Fibroblast of mammary gland (primary cell): Measurements from ENCODE around the gene ZC3H15.

Experiments used
- DNase-seq: peaks from one replicate; pipeline ENCODE4 v3.0.0-alpha.2; 2010; ENCODE audit warnings: low read depth
- H3K4me3 ChIP-seq: 2 replicates; pipeline ENCODE4 v1.5.1; 2011; ENCODE audit warnings: low read depth, mild to moderate bottlenecking, low read length, moderate library complexity; ENCODE audit not compliant: control insufficient read depth
- TF ChIP-seq, protein P1 (sequence below): conservative IDR thresholded peaks from 2 replicates; pipeline ENCODE4 v1.5.1; 2011; ENCODE audit warnings: low read depth, low read length, inconsistent platforms; ENCODE audit not compliant: control insufficient read depth, insufficient read depth

The ZC3H15 gene

GRCh38 chr2:186477790-186478189 is 8.3 kb upstream of the ZC3H15 start:
- H3K4me3 ChIP-seq, result no peak overlapping the region
- TF ChIP-seq, protein P1, sequence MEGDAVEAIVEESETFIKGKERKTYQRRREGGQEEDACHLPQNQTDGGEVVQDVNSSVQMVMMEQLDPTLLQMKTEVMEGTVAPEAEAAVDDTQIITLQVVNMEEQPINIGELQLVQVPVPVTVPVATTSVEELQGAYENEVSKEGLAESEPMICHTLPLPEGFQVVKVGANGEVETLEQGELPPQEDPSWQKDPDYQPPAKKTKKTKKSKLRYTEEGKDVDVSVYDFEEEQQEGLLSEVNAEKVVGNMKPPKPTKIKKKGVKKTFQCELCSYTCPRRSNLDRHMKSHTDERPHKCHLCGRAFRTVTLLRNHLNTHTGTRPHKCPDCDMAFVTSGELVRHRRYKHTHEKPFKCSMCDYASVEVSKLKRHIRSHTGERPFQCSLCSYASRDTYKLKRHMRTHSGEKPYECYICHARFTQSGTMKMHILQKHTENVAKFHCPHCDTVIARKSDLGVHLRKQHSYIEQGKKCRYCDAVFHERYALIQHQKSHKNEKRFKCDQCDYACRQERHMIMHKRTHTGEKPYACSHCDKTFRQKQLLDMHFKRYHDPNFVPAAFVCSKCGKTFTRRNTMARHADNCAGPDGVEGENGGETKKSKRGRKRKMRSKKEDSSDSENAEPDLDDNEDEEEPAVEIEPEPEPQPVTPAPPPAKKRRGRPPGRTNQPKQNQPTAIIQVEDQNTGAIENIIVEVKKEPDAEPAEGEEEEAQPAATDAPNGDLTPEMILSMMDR, result no peak
- no peak for DNase-seq

- TF ChIP-seq, protein P1, result no peak
- no peak overlapping the region for H3K4me3 ChIP-seq
- DNase-seq, result no peak
These were observed 5.1 kb upstream of the ZC3H15 start for GRCh38 chr2:186480991-186481390.

DNA sequence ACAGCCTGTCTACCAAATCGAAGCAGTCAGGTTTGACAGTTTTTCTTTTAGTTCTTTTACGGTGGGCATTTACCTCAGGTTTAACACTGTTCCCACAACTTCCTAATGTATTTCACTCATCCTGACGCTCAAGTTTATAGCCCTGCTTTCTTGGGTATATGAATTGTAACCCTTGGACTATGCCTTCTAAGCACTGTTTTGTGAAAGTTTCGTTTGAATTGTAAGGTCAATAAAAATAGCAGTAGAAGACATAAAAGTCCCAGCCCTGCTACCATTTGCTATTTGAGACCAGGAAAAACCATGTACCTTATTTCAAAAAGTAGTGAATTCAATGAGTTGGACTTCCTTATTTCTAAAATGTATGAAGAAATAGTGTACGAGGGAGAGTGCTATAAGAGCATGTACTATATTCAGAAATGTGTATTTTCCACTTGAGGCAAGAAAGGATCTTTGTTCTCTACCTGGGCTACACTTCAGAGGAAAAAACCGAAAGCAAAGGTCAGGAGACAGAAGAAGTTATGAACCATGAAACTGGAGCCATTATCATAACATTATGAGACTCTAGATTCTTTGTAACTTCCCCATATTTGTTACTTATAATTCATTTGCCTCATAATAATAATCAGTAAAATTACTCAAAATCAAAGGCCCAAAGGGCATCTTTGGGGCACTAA is 1.9 kb upstream of the ZC3H15 start:
- H3K4me3 ChIP-seq, result no peak overlapping the region
- DNase-seq, result no peak
- TF ChIP-seq, protein P1, result no peak

DNA sequence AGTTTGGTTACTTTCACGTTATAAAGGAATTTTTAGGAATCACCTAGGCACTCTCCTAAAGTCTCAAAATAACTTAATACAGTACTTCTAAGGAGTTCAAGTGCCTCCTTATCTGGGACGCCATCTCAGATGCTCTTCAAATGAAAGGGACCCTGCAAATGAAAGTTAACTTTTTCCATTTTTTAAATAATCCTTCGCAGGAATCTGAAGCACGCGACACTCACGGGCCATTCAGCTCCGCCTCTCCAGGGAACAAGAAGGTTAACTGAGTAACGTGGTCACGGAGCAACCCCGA is 537 bp upstream of the ZC3H15 start:
- no peak for DNase-seq
- peak overlapping the region; percentile 89 for H3K4me3 ChIP-seq
- TF ChIP-seq, protein P1, result no peak

DNA sequence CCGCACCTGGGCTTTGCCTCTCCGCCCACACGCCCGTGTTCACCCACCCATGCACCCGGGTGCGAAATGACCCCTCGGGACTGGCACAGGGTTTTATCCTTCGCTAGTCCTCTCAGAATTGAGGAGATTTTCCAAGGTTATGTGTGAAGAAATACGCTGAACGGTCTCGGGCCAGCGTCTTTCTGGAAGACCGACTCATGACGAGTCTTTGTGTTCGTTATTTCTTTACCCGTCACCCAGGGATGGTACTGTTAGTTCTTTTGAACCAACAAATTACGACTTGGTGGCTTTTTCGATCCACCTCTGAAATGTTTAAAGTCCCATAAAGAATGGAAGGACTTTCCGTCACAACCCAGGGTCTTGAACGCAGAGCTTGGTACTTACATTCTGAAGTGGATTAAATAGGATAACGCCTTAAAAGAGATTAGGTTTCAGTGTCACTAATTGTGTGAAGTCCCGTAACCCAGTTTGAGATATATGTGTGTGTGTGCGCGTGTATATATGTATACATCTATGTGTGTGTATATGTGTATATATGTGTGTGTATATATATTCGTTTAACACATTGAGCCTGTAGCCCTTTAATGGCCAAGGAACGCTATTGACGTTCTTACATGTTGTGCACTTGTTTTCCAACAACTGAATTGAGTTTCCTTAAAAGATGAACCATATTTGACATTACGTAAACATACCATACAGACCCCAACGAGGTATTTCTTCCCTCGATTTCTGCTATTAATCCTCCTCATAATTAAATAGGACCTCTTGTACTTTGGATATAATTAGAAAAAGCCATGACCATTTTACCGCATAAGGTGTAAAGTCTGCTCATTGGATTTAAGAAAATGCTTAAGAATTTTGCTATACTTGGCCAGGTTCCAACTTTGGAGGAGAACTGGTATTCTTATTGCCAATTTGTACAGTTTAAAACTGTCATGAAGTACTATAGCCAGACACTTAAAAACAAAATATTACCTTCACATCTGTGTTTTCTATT is 889 bp downstream of the ZC3H15 start:
- H3K4me3 ChIP-seq, result peak overlapping the region; percentile 89
- TF ChIP-seq, protein P1, result no peak
- DNase-seq, result peak; percentile 48

DNA sequence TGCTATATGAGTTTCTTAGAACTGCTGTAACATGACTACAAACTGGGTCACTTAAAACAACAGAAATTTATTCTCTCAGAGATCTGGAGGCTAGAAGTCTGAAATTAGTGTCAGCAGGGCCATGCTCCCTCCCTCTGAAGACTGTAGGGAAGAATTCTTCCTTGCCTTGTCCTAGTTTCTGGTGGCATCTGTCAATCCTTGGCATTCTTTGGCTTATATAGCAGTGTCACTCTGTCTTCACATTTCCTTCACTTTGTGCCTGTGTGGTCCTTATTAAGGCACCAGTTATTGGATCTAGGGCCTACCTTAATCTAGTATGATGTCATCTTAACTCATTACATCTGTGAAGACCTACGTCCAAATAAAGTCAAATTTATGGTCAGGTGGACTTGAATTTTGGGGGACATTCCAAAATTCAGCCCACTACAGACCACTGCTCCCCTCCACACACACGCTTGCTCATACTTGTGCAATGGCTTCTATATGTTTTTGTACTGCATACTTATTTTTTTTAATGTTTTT is 7.6 kb downstream of the ZC3H15 start:
- DNase-seq, result no peak
- no peak overlapping the region for H3K4me3 ChIP-seq
- TF ChIP-seq, protein P1, result no peak
